22Rv1 (cell line): ENCODE data around the gene ODAD4.
A peak's percentile ranks its signal among the peaks of the same experiment; 100 is the strongest.

ENCODE experiments used
- H3K27ac ChIP-seq: fragments of 450-650 bp; 2 replicates; pipeline ENCODE4 v1.5.1; 2017
- CTCF ChIP-seq: fragments of 450-650 bp; IDR thresholded peaks from 2 replicates; pipeline ENCODE4 v1.5.1; 2017; ENCODE audit warnings: mild to moderate bottlenecking
- ZFX ChIP-seq: fragments of 450-650 bp; IDR thresholded peaks from 2 replicates; pipeline ENCODE4 v1.6.1; 2017; ENCODE audit warnings: antibody characterized with exemption, borderline replicate concordance

ODAD4 gene

GRCh38 chr17:41959336-41960095, 29.1 kb downstream of the ODAD4 start:
- no peak overlapping the region for H3K27ac ChIP-seq
- TF ChIP-seq CTCF: peak; percentile 42
- no peak for TF ChIP-seq ZFX

- TF ChIP-seq CTCF (no peak), ZFX (no peak)
Measured at GRCh38 chr17:41962111-41962510, 31.7 kb downstream of the ODAD4 start.

GRCh38 chr17:41962768-41963434, 32.5 kb downstream of the ODAD4 start:
- H3K27ac ChIP-seq: no peak overlapping the region
- TF ChIP-seq CTCF (peak; percentile 92), ZFX (no peak)

More at GRCh38 chr17:41962111-41962510, 31.7 kb downstream of the ODAD4 start:
- H3K27ac ChIP-seq: no peak overlapping the region

- TF ChIP-seq CTCF (no peak), ZFX (no peak)
- H3K27ac ChIP-seq: peak overlapping the region; percentile 87
Measured at GRCh38 chr17:41965694-41966462, 35.5 kb downstream of the ODAD4 start.

GRCh38 chr17:41966463-41967140, 36.2 kb downstream of the ODAD4 start, which contains the start of gene CNP:
TSS of gene CNP (plus strand) at chr17:41966795. CDS start at chr17:41966885, 90 bp downstream.
- peak within 1 kb of the TSS; percentile 87 for H3K27ac ChIP-seq
- TF ChIP-seq CTCF: no peak
- TF ChIP-seq ZFX: no peak

- TF ChIP-seq CTCF (no peak), ZFX (no peak)
- peak overlapping the region; percentile 87 for H3K27ac ChIP-seq
Measured at GRCh38 chr17:41967141-41967920, 36.9 kb downstream of the ODAD4 start.
